Upper lobe of left lung (tissue), 4 donors: Measurements from ENCODE around the gene CCDC197.

Source experiments
- EP300 ChIP-seq, 4 donors: sonication (generic); formaldehyde crosslinking; IDR thresholded peaks; one replicate each; pipeline ENCODE4 v1.5.1; 2017; ENCODE audit warnings: antibody characterized with exemption in 4 of 4, control low read depth in 2 of 4
- TF ChIP-seq, protein P1 (sequence below), 6 experiments: fragments of 450-650 bp in 4 of 6; fragments of 200-600 bp in 2 of 6; sonication (generic) in 2 of 6; IDR thresholded peaks; one replicate each; pipeline ENCODE4 v1.5.1; 2016 to 2019; ENCODE audit warnings: antibody characterized with exemption in 6 of 6

DNA sequence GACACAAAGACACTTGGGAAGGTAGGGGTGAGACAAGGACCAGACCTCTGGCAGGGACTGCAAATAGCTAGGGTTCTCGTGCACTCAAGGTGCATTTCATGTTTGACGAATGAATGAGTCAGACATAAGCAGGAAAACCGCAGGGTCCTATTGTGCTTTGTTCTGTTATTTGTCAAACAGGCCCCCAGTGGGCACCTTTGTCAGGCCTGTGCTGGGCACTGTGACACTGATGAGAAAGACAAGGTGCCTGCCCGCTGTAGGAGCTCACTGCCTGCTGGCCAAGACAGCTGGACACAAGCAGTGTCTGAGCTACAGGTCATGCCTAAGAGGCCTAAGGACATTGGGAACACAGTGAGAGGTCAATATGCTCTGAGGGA, 31.3 kb downstream of the CCDC197 start:
- TF ChIP-seq, protein P1, sequence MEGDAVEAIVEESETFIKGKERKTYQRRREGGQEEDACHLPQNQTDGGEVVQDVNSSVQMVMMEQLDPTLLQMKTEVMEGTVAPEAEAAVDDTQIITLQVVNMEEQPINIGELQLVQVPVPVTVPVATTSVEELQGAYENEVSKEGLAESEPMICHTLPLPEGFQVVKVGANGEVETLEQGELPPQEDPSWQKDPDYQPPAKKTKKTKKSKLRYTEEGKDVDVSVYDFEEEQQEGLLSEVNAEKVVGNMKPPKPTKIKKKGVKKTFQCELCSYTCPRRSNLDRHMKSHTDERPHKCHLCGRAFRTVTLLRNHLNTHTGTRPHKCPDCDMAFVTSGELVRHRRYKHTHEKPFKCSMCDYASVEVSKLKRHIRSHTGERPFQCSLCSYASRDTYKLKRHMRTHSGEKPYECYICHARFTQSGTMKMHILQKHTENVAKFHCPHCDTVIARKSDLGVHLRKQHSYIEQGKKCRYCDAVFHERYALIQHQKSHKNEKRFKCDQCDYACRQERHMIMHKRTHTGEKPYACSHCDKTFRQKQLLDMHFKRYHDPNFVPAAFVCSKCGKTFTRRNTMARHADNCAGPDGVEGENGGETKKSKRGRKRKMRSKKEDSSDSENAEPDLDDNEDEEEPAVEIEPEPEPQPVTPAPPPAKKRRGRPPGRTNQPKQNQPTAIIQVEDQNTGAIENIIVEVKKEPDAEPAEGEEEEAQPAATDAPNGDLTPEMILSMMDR (IDR thresholded peaks at IDR 0.05) = no peak
- TF ChIP-seq EP300 (IDR thresholded peaks at IDR 0.05) = no peak
